Natural killer cell (primary cell): Measurements from ENCODE around the gene RIMKLA. TPM values are rescaled to one million over a fixed set of nuclear protein-coding genes. Genes with fewer than 3 reads are reported as not detected.
A peak's percentile ranks its signal among the peaks of the same experiment; 100 is the strongest.

Experiments
- ATAC-seq, 3 donors: fragments of 150-1000 bp in 2 of 3; fragments of 200-7000 bp in 1 of 3; cut with Tn5 transposase; 1 replicate in 1 of 3; 2 replicates in 2 of 3; pipeline ENCODE4 v1.10.0; 2021; ENCODE audit warnings: mild to moderate bottlenecking in 2 of 3, moderate library complexity in 2 of 3
- DNase-seq, 2 donors: peaks; one replicate each; pipeline versions ENCODE4 v3.0.0 to v3.0.0-alpha.2; 2013 to 2021; ENCODE audit warnings: mixed read lengths in 1 of 2
- H3K27ac ChIP-seq: one replicate; pipeline ENCODE4 v1.5.1; 2013; ENCODE audit warnings: mild to moderate bottlenecking, low read length
- H3K27me3 ChIP-seq: one replicate; pipeline ENCODE4 v1.6.1; 2013; ENCODE audit warnings: low read length; ENCODE audit not compliant: control insufficient read depth, insufficient read depth
- H3K36me3 ChIP-seq: one replicate; pipeline ENCODE4 v1.6.1; 2013; ENCODE audit warnings: low read length; ENCODE audit not compliant: control insufficient read depth, insufficient read depth
- H3K4me1 ChIP-seq: one replicate; pipeline ENCODE4 v1.6.1; 2013; ENCODE audit warnings: low read length; ENCODE audit not compliant: control insufficient read depth, insufficient read depth
- H3K4me3 ChIP-seq: one replicate; pipeline ENCODE4 v1.5.1; 2013; ENCODE audit warnings: low read length
- H3K9me3 ChIP-seq: one replicate; pipeline ENCODE4 v1.6.1; 2013; ENCODE audit warnings: low read length; ENCODE audit not compliant: control insufficient read depth, insufficient read depth
- H3K27ac Mint-ChIP-seq, 2 donors: one replicate each; pipeline ENCODE4 v1.8.0; 2022; ENCODE audit warnings: mild to moderate bottlenecking in 2 of 2, mixed read lengths in 2 of 2, moderate library complexity in 1 of 2
- H3K27me3 Mint-ChIP-seq, 2 donors: one replicate each; pipeline ENCODE4 v1.8.0; 2022; ENCODE audit warnings: low read depth in 2 of 2, mixed read lengths in 2 of 2
- H3K36me3 Mint-ChIP-seq: one replicate; pipeline ENCODE4 v1.8.0; 2022; ENCODE audit warnings: mixed read lengths
- H3K4me1 Mint-ChIP-seq, 2 donors: one replicate each; pipeline ENCODE4 v1.8.0; 2022; ENCODE audit warnings: mixed read lengths in 2 of 2
- H3K4me3 Mint-ChIP-seq: one replicate; pipeline ENCODE4 v1.8.0; 2022; ENCODE audit warnings: mild to moderate bottlenecking, moderate library complexity, mixed read lengths
- H3K9me3 Mint-ChIP-seq, 2 donors: one replicate each; pipeline ENCODE4 v1.8.0; 2022; ENCODE audit warnings: mixed read lengths in 2 of 2
- CTCF ChIP-seq: fragments of 200-600 bp; IDR thresholded peaks from one replicate; pipeline ENCODE4 v1.8.0; 2022; ENCODE audit warnings: antibody characterized with exemption
- WGBS: methylation state at CpG from one replicate; pipeline ENCODE4 v1.1.7; 2013; ENCODE audit warnings: missing lambda C conversion rate; ENCODE audit not compliant: insufficient coverage; 5-methylcytosine and 5-hydroxymethylcytosine counted together
- intact Hi-C: fragments of 100-400 bp; cut with micrococcal nuclease; formaldehyde crosslinking; loops from one replicate; pipeline ENCODE4 v1.14.2; 2022
- total RNA-seq, 4 donors: library from RNA; stranded (reverse); fragments of 120-200 nt in 1 of 4; gene quantifications; one replicate each; pipeline versions ENCODE4 v1.2.3 to v1.2.4, GENCODE V29; 2013 to 2022

Gene RIMKLA
- total RNA-seq, 3 donors from 2014 or later (not counting 1 experiment from before 2014, with no cell fraction given), result 0.13 to 0.45 (median 0.39) TPM

- no peak for TF ChIP-seq CTCF
- intact Hi-C loops, result no loop called here
- Mint-ChIP-seq H3K36me3 (no peaks in the 10 kb centered on the region), H3K9me3 (no peaks in the 10 kb centered on the region), H3K4me1 (no peaks in the 10 kb centered on the region), H3K27me3 (peaks cover 15 to 20% of the 10 kb centered on the region in 2 donors), H3K4me3 (peak overlapping the region; percentile 65), H3K27ac (no peak overlapping the region)
- peaks cover 9% of the 10 kb centered on the region for H3K4me1 ChIP-seq
- H3K36me3 ChIP-seq, result no peaks in the 10 kb centered on the region
- 3% methylated on average over 34 of the region's 34 CpGs for WGBS
- ATAC-seq (peak in 2 of 3 donors; percentile 15 to 24), DNase-seq (peak in 1 of 2 donors; percentile 5)
- H3K27me3 ChIP-seq, result peaks cover 17% of the 10 kb centered on the region
- no peaks in the 10 kb centered on the region for H3K9me3 ChIP-seq
- peak overlapping the region; percentile 17 for H3K4me3 ChIP-seq
- no peak overlapping the region for H3K27ac ChIP-seq
Observed at GRCh38 chr1:42379794-42380585, 602 bp upstream of the RIMKLA start.

- Histone ChIP-seq H3K36me3 (no peaks in the 10 kb centered on the region), H3K4me3 (no peak overlapping the region), H3K27ac (no peak overlapping the region), H3K4me1 (peaks cover 9% of the 10 kb centered on the region), H3K27me3 (peaks cover 17% of the 10 kb centered on the region), H3K9me3 (no peaks in the 10 kb centered on the region)
- peak overlapping the region; percentile 81 for H3K4me3 Mint-ChIP-seq
- peaks cover 18 to 20% of the 10 kb centered on the region in 2 donors for H3K27me3 Mint-ChIP-seq
- DNase-seq (no peak), ATAC-seq (no peak)
- no peaks in the 10 kb centered on the region for H3K9me3 Mint-ChIP-seq
- WGBS, result 13% methylated on average over 8 of the region's 8 CpGs
- intact Hi-C loops, result no loop called here
- no peaks in the 10 kb centered on the region for H3K4me1 Mint-ChIP-seq
- TF ChIP-seq CTCF, result no peak
- no peak overlapping the region for H3K27ac Mint-ChIP-seq
- H3K36me3 Mint-ChIP-seq, result no peaks in the 10 kb centered on the region
Observed at GRCh38 chr1:42381280-42381673, 685 bp downstream of the RIMKLA start.

GRCh38 chr1:42385283-42385682 is 4.7 kb downstream of the RIMKLA start:
- intact Hi-C loops, result no loop called here
- WGBS, result 13% methylated on average over 1 of the region's 1 CpG
- no peak for ATAC-seq
- Mint-ChIP-seq H3K36me3 (no peaks in the 10 kb centered on the region), H3K4me3 (no peak overlapping the region), H3K9me3 (no peaks in the 10 kb centered on the region), H3K27ac (no peak overlapping the region), H3K4me1 (no peaks in the 10 kb centered on the region), H3K27me3 (peaks cover 13 to 14% of the 10 kb centered on the region in 2 donors)
- no peak overlapping the region for H3K27ac ChIP-seq
- TF ChIP-seq CTCF, result no peak
- H3K4me1 ChIP-seq, result peaks cover 3% of the 10 kb centered on the region
- H3K36me3 ChIP-seq, result no peaks in the 10 kb centered on the region
- DNase-seq, result no peak
- H3K27me3 ChIP-seq, result peaks cover 11% of the 10 kb centered on the region
- H3K9me3 ChIP-seq, result no peaks in the 10 kb centered on the region
- H3K4me3 ChIP-seq, result no peak overlapping the region
